Measurements from ENCODE around the gene LGI2.
A peak's percentile ranks its signal among the peaks of the same experiment; 100 is the strongest.

Gene LGI2

GRCh38 chr4:24992968-24993367 is 37.8 kb downstream of the LGI2 start:
- DNase-seq: no peak

GRCh38 chr4:24991015-24991414 is 39.7 kb downstream of the LGI2 start:
- DNase-seq: no peak

- no peak for DNase-seq
These were observed 41.4 kb downstream of the LGI2 start for GRCh38 chr4:24989327-24989726.

GRCh38 chr4:24988776-24989175 is 42.0 kb downstream of the LGI2 start:
- DNase-seq: peak; percentile 17

- DNase-seq: no peak
These were observed 45.9 kb downstream of the LGI2 start for GRCh38 chr4:24984602-24985532.

- no peak for DNase-seq
These were observed 50.0 kb downstream of the LGI2 start for GRCh38 chr4:24980740-24981139.

- DNase-seq: no peak
These were observed 50.6 kb downstream of the LGI2 start for GRCh38 chr4:24980064-24980690.

- DNase-seq: no peak
These were observed 51.2 kb downstream of the LGI2 start for GRCh38 chr4:24979554-24979953.

GRCh38 chr4:24978291-24979075 is 52.3 kb downstream of the LGI2 start:
- no peak for DNase-seq

- DNase-seq: no peak
These were observed 55.2 kb downstream of the LGI2 start for GRCh38 chr4:24975510-24975909.

GRCh38 chr4:24973747-24974601 is 56.8 kb downstream of the LGI2 start:
- no peak for DNase-seq

- no peak for DNase-seq
These were observed 57.4 kb downstream of the LGI2 start for GRCh38 chr4:24973404-24973746.

- no peak for DNase-seq
These were observed 59.6 kb downstream of the LGI2 start for GRCh38 chr4:24971192-24971591.

GRCh38 chr4:24970635-24971034 is 60.1 kb downstream of the LGI2 start:
- no peak for DNase-seq

GRCh38 chr4:24970191-24970590 is 60.6 kb downstream of the LGI2 start:
- no peak for DNase-seq

- no peak for DNase-seq
These were observed 61.3 kb downstream of the LGI2 start for GRCh38 chr4:24969486-24969885.

- DNase-seq: no peak
These were observed 61.8 kb downstream of the LGI2 start for GRCh38 chr4:24968992-24969391.

GRCh38 chr4:24968278-24968677 is 62.5 kb downstream of the LGI2 start:
- no peak for DNase-seq

- no peak for DNase-seq
These were observed 63.4 kb downstream of the LGI2 start for GRCh38 chr4:24967346-24967745.

GRCh38 chr4:24966076-24966475 is 64.7 kb downstream of the LGI2 start:
- no peak for DNase-seq

GRCh38 chr4:24965627-24966026 is 65.1 kb downstream of the LGI2 start:
- DNase-seq: no peak

GRCh38 chr4:24963277-24963676 is 67.5 kb downstream of the LGI2 start:
- DNase-seq: no peak

GRCh38 chr4:24957886-24958285 is 72.9 kb downstream of the LGI2 start:
- no peak for DNase-seq

Measured in NCI-H524 treated with DMSO at 0.1 percent for 48 hours (cell line).